K562 (cell line): ENCODE results near the gene ATAD2B. TPM values are rescaled to one million over a fixed set of nuclear protein-coding genes. Genes with fewer than 3 reads are reported as not detected.

Experiments used
- ATAC-seq: fragments of 200-7000 bp; cut with Tn5 transposase; 3 replicates; pipeline ENCODE4 v1.9.1; 2020; ENCODE audit warnings: moderate library complexity
- BruUV-seq: library from RNA; stranded (reverse); fragments of 400-500 nt; replicated peaks from 2 replicates; lab custom pipeline; 2021; lab: Mats Ljungman, UMichigan
- CTCF ChIA-PET: fragments of 300-600 bp; formaldehyde crosslinking; extraction: SDS; loops from one replicate; lab custom pipeline; 2021; ENCODE audit warnings: low intra/inter-chr PET ratio; lab: Yijun Ruan, JAX
- POLR2A ChIA-PET: fragments of 300-600, 350-650 bp; sonication (Branson Sonifier 250); formaldehyde crosslinking; extraction: SDS; loops from one replicate; lab custom pipeline; 2021; ENCODE audit warnings: antibody characterized with exemption, inconsistent platforms; lab: Yijun Ruan, JAX
- DNase-seq, 4 experiments: peaks; one replicate each; pipeline versions ENCODE4 v3.0.0 to v3.0.0-alpha.2; 2011 to 2018; ENCODE audit warnings: low spot score in 3 of 4, mixed read lengths in 3 of 4; ENCODE audit errors: extremely low read depth in 1 of 4
- FAIRE-seq: peaks from 2 replicates; lab custom pipeline; 2011; peaks lifted over from hg19 to GRCh38; lab: Jason Lieb, UNC
- H2AFZ ChIP-seq: 2 replicates; pipeline ENCODE4 v1.6.0; 2011; ENCODE audit warnings: low read depth, low read length, control low read depth, inconsistent platforms
- H3K27ac ChIP-seq: fragments of 200-600 bp; 3 replicates; pipeline ENCODE4 v1.8.0; 2011; ENCODE audit warnings: low read depth, mild to moderate bottlenecking, control low read depth, inconsistent platforms, low read length, moderate library complexity, mixed read lengths; ENCODE audit errors: extremely low read depth
- H3K27me3 ChIP-seq, 2 experiments: fragments of 300-600 bp in 1 of 2; 2 replicates in 1 of 2; 3 replicates in 1 of 2; pipeline versions ENCODE4 v1.6.0 to v1.8.0; 2011; ENCODE audit warnings: inconsistent platforms in 2 of 2, low read length in 2 of 2, mild to moderate bottlenecking in 1 of 2, mixed read lengths in 1 of 2, moderate library complexity in 1 of 2; ENCODE audit not compliant: control insufficient read depth in 2 of 2, insufficient read depth in 2 of 2
- H3K36me3 ChIP-seq: fragments of 300-600 bp; 3 replicates; pipeline ENCODE4 v1.8.0; 2011; ENCODE audit warnings: mild to moderate bottlenecking, low read length, inconsistent platforms; ENCODE audit not compliant: control insufficient read depth, insufficient read depth
- H3K4me1 ChIP-seq, 2 experiments: fragments of 200-600 bp in 1 of 2; replicated peaks in 1 of 2; 2 replicates in 1 of 2; 3 replicates in 1 of 2; pipeline versions ENCODE4 v1.5.1 to v1.8.0; 2011; ENCODE audit warnings: inconsistent platforms in 2 of 2, low read length in 2 of 2, mild to moderate bottlenecking in 1 of 2, mixed read lengths in 1 of 2, moderate library complexity in 1 of 2; ENCODE audit not compliant: control insufficient read depth in 2 of 2, insufficient read depth in 2 of 2
- H3K4me2 ChIP-seq: 2 replicates; pipeline ENCODE4 v1.6.1; 2011; ENCODE audit warnings: low read length, control low read depth, inconsistent platforms, mixed read lengths; ENCODE audit not compliant: insufficient read depth
- H3K4me3 ChIP-seq: fragments of 200-600 bp; sonication (generic), shearing (Covaris generic); 2 replicates; pipeline ENCODE4 v1.5.1; 2016; ENCODE audit warnings: control low read depth, inconsistent platforms
- H3K79me2 ChIP-seq: fragments of 200-600 bp; 3 replicates; pipeline ENCODE4 v1.8.0; 2011; ENCODE audit warnings: low read length, inconsistent platforms; ENCODE audit not compliant: control insufficient read depth, insufficient read depth
- H3K9ac ChIP-seq, 2 experiments: 2 replicates each; pipeline versions ENCODE4 v1.6.0 to v1.6.1; 2011; ENCODE audit warnings: low read depth in 2 of 2, low read length in 2 of 2, control low read depth in 1 of 2, inconsistent platforms in 1 of 2, mild to moderate bottlenecking in 1 of 2, mixed read lengths in 1 of 2; ENCODE audit not compliant: insufficient read depth in 1 of 2
- H3K9me1 ChIP-seq: one replicate; pipeline ENCODE4 v1.6.0; 2011; ENCODE audit warnings: inconsistent platforms, mild to moderate bottlenecking, low read length, moderate library complexity; ENCODE audit not compliant: control insufficient read depth, insufficient read depth
- H3K9me3 ChIP-seq: replicated peaks from 2 replicates; pipeline ENCODE4 v1.5.1; 2011; ENCODE audit warnings: low read depth, low read length, inconsistent platforms; ENCODE audit not compliant: control insufficient read depth, insufficient read depth
- H4K20me1 ChIP-seq: replicated peaks from 2 replicates; pipeline ENCODE4 v1.6.1; 2011; ENCODE audit warnings: low read length, inconsistent platforms, mixed read lengths; ENCODE audit not compliant: control insufficient read depth, insufficient read depth
- BCOR ChIP-seq: fragments of 450-650 bp; IDR thresholded peaks from 2 replicates; pipeline ENCODE4 v1.6.1; 2016
- ELF2 ChIP-seq: fragments of 250-450 bp; sonication (Bioruptor Pico); IDR thresholded peaks from 2 replicates; pipeline ENCODE4 v1.5.0; 2021; ENCODE audit warnings: mild to moderate bottlenecking
- FOXA1 ChIP-seq: fragments of 450-650 bp; IDR thresholded peaks from 2 replicates; pipeline ENCODE4 v1.6.1; 2016; ENCODE audit warnings: mild to moderate bottlenecking, borderline replicate concordance
- SP2 ChIP-seq: IDR thresholded peaks from 2 replicates; pipeline ENCODE4 v1.6.1; 2011; ENCODE audit warnings: mild to moderate bottlenecking, low read depth, low read length, moderate library complexity; ENCODE audit not compliant: poor library complexity, severe bottlenecking; ENCODE audit errors: extremely low read depth
- U2AF1 ChIP-seq: fragments of 200-400 bp; formaldehyde crosslinking; optimal IDR thresholded peaks from 2 replicates; pipeline ENCODE3; 2017; ENCODE audit warnings: mild to moderate bottlenecking, low read depth, low read length, moderate library complexity
- ZBTB8A ChIP-seq: fragments of 450-650 bp; IDR thresholded peaks from 2 replicates; pipeline ENCODE4 v1.6.1; 2018; ENCODE audit warnings: mild to moderate bottlenecking, moderate library complexity; ENCODE audit not compliant: partially characterized antibody
- ZC3H4 ChIP-seq: sonication (generic); formaldehyde crosslinking; IDR thresholded peaks from 2 replicates; pipeline ENCODE4 v1.9.0; 2021; ENCODE audit warnings: missing genetic modification reagents, borderline replicate concordance
- ZNF316 ChIP-seq: fragments of 450-650 bp; IDR thresholded peaks from 2 replicates; pipeline ENCODE4 v1.6.1; 2016
- whole genome bisulfite sequencing: fragments of 100-300 bp; shearing (Covaris generic); methylation state at CpG from one replicate; pipeline ENCODE4 v1.1.6; 2016; ENCODE audit warnings: low coverage, mixed read lengths; ENCODE audit not compliant: insufficient coverage; ENCODE audit errors: missing lambda C conversion rate; 5-methylcytosine and 5-hydroxymethylcytosine counted together
- in situ Hi-C: fragments of 300-500 bp; cut with MboI; formaldehyde crosslinking; loops from 4 replicates; pipeline ENCODE4 v1.15.0; 2018; ENCODE audit warnings: inconsistent platforms, mixed read lengths
- intact Hi-C: fragments of 100-400 bp; cut with micrococcal nuclease; formaldehyde crosslinking; loops from 2 replicates; pipeline ENCODE4 v1.14.2; 2022
- polyA plus RNA-seq, 8 experiments: library from polyadenylated mRNA; depleted of rRNA in 4 of 8; stranded (reverse) in 5 of 8; unstranded in 3 of 8; fragments of >200 nt; fragmentation: Nextera tagmentation in 2 of 8; fragmentation: Illumina TruSeq in 1 of 8; extraction: Ambion mirVana in 2 of 8; extraction: Trizol in 1 of 8; gene quantifications; 2 replicates each; pipeline versions ENCODE4 v1.2.1 to v1.2.3, GENCODE V29; 2011 to 2014; ENCODE audit warnings: inconsistent platforms in 1 of 8, missing spikeins in 1 of 8
- total RNA-seq, 7 experiments: library from RNA; depleted of rRNA in 6 of 7; stranded (reverse); fragments of >200 nt in 6 of 7; fragmentation: Illumina TruSeq in 2 of 7; extraction: Trizol in 2 of 7; gene quantifications; 2 replicates each; pipeline versions ENCODE4 v1.2.1 to v1.2.3, GENCODE V29; 2011 to 2021; ENCODE audit warnings: low replicate concordance in 1 of 7
- TF ChIP-seq, protein P1 (sequence below): sonication (generic); formaldehyde crosslinking; IDR thresholded peaks from 2 replicates; pipeline ENCODE4 v1.8.0; 2022; ENCODE audit warnings: mild to moderate bottlenecking, missing genetic modification reagents, borderline replicate concordance
- TF ChIP-seq, protein P2 (sequence below): conservative IDR thresholded peaks from 2 replicates; pipeline ENCODE4 v1.6.1; 2011; ENCODE audit warnings: low read depth, mild to moderate bottlenecking, low read length; ENCODE audit not compliant: control insufficient read depth
- TF ChIP-seq, protein P3 (sequence below): sonication (generic); formaldehyde crosslinking; IDR thresholded peaks from 2 replicates; pipeline ENCODE4 v1.8.0; 2022; ENCODE audit warnings: mild to moderate bottlenecking, low read depth, missing genetic modification reagents
- TF ChIP-seq, protein P4 (sequence below): sonication (generic); formaldehyde crosslinking; IDR thresholded peaks from 2 replicates; pipeline ENCODE4 v1.8.1; 2023; ENCODE audit warnings: mild to moderate bottlenecking, missing genetic modification reagents

ATAD2B gene
- total and polyA plus RNA-seq, 9 of the 15 experiments (the other 6 are each of a cell fraction or from before 2014, with no cell fraction given) = 3.2 to 21.6 (median 11.4) TPM

DNA sequence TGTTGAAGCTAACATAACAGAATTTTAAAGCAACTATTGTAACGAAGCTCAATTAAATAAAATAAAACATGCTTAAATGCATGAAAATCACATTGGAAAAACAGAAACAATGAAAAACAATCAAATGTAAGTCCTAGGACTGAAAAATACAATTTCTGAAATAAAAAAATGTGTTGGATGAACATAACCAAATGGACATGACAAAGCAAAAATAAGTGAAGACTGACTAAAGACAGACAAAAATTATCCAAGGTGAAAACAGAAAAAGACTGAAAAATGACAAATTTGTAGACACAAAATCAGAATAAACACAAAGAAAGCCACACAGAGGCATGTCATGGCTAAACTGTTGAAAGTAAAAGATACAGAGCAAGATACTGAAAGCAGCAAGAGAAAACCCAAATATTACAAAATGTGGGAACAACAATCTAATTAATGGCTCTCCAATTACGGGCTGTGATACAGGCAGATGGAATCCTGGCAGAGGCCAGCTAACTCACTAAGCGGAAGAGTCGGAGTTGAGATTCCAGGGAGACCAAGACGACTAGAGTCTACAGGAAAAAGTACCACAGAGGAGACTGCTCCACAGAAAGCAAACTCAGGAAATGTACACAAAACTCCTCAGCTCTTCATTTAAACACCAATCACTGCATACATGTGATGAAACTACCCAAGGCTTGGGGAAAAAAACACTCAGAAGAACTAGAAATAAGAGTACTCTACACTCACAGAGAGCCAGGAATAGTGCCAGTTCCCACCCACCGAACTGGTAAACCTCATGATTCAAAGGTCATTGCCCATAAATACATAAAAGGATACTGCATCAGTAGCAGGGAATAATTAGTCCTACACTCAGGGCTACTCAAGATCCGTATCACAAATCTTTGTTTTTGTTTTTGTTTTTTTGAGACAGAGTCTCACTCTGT, 83.6 kb downstream of the ATAD2B start:
- FAIRE-seq (no peak), DNase-seq (no peak), ATAC-seq (no peak)
- H3K9ac ChIP-seq = no peak overlapping the region
- peaks cover 2% of the 10 kb centered on the region; the same call in 1 of the 2 replicates for H3K9me3 ChIP-seq
- H2AFZ ChIP-seq = no peak overlapping the region
- H3K79me2 ChIP-seq = no peaks in the 10 kb centered on the region; the same call in 2 of the 3 replicates
- intact Hi-C loops (no loop called here), in situ Hi-C loops (no loop called here)
- no peaks in the 10 kb centered on the region for H3K4me1 ChIP-seq
- H3K27ac ChIP-seq = no peak overlapping the region
- no peak overlapping the region for H3K4me3 ChIP-seq
- 86% methylated on average over 7 of the region's 7 CpGs for WGBS
- H3K27me3 ChIP-seq = no peaks in the 10 kb centered on the region
- H3K4me2 ChIP-seq = no peak overlapping the region
- no peaks in the 10 kb centered on the region for H4K20me1 ChIP-seq
- POLR2A ChIA-PET = interaction anchor here (0.6 to 0.9 kb wide), 2 partner anchors 11 to 140 kb away, joined by 3 read pairs; no protein-coding TSS in a partner anchor
- CTCF ChIA-PET = no interaction called here
- no peaks in the 10 kb centered on the region for H3K9me1 ChIP-seq
- H3K36me3 ChIP-seq = peaks cover 7% of the 10 kb centered on the region; the same call in 1 of the 3 replicates
- no TSS peak for BruUV-seq
- TF ChIP-seq, protein P1, sequence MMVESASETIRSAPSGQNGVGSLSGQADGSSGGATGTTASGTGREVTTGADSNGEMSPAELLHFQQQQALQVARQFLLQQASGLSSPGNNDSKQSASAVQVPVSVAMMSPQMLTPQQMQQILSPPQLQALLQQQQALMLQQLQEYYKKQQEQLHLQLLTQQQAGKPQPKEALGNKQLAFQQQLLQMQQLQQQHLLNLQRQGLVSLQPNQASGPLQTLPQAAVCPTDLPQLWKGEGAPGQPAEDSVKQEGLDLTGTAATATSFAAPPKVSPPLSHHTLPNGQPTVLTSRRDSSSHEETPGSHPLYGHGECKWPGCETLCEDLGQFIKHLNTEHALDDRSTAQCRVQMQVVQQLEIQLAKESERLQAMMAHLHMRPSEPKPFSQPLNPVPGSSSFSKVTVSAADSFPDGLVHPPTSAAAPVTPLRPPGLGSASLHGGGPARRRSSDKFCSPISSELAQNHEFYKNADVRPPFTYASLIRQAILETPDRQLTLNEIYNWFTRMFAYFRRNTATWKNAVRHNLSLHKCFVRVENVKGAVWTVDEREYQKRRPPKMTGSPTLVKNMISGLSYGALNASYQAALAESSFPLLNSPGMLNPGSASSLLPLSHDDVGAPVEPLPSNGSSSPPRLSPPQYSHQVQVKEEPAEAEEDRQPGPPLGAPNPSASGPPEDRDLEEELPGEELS (CRISPR knock-in tag) = no peak
- TF ChIP-seq ZC3H4 (CRISPR knock-in tag) (no peak), FOXA1 (no peak), U2AF1 (no peak), BCOR (no peak), ZNF316 (peak; percentile 69), ELF2 (CRISPR knock-in tag) (no peak), SP2 (no peak), ZBTB8A (no peak)
- TF ChIP-seq, protein P2, sequence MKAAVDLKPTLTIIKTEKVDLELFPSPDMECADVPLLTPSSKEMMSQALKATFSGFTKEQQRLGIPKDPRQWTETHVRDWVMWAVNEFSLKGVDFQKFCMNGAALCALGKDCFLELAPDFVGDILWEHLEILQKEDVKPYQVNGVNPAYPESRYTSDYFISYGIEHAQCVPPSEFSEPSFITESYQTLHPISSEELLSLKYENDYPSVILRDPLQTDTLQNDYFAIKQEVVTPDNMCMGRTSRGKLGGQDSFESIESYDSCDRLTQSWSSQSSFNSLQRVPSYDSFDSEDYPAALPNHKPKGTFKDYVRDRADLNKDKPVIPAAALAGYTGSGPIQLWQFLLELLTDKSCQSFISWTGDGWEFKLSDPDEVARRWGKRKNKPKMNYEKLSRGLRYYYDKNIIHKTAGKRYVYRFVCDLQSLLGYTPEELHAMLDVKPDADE = no peak
- TF ChIP-seq, protein P3, sequence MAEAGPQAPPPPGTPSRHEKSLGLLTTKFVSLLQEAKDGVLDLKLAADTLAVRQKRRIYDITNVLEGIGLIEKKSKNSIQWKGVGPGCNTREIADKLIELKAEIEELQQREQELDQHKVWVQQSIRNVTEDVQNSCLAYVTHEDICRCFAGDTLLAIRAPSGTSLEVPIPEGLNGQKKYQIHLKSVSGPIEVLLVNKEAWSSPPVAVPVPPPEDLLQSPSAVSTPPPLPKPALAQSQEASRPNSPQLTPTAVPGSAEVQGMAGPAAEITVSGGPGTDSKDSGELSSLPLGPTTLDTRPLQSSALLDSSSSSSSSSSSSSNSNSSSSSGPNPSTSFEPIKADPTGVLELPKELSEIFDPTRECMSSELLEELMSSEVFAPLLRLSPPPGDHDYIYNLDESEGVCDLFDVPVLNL (CRISPR knock-in tag) = no peak
- TF ChIP-seq, protein P4, sequence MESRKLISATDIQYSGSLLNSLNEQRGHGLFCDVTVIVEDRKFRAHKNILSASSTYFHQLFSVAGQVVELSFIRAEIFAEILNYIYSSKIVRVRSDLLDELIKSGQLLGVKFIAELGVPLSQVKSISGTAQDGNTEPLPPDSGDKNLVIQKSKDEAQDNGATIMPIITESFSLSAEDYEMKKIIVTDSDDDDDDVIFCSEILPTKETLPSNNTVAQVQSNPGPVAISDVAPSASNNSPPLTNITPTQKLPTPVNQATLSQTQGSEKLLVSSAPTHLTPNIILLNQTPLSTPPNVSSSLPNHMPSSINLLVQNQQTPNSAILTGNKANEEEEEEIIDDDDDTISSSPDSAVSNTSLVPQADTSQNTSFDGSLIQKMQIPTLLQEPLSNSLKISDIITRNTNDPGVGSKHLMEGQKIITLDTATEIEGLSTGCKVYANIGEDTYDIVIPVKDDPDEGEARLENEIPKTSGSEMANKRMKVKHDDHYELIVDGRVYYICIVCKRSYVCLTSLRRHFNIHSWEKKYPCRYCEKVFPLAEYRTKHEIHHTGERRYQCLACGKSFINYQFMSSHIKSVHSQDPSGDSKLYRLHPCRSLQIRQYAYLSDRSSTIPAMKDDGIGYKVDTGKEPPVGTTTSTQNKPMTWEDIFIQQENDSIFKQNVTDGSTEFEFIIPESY = no peak
